HL-60 (cell line): ENCODE data around the gene NEAT1.
A peak's percentile ranks its signal among the peaks of the same experiment; 100 is the strongest.

Experiments used
- DNase-seq, 2 experiments: peaks; one replicate each; pipeline ENCODE4 v3.0.0-alpha.2; 2010 to 2020; ENCODE audit warnings: low read depth in 1 of 2, low spot score in 1 of 2
- H3K27ac ChIP-seq: fragments of 250-450 bp; sonication (Bioruptor Pico); replicated peaks from 2 replicates; pipeline ENCODE4 v1.5.1; 2020; ENCODE audit warnings: mild to moderate bottlenecking, moderate library complexity
- H3K27me3 ChIP-seq: fragments of 250-450 bp; sonication (Bioruptor Pico); 2 replicates; pipeline ENCODE4 v1.5.1; 2021; ENCODE audit warnings: mild to moderate bottlenecking, moderate library complexity; ENCODE audit not compliant: insufficient read depth, poor library complexity, severe bottlenecking
- H3K4me3 ChIP-seq: replicated peaks from 2 replicates; pipeline ENCODE4 v1.5.1; 2011; ENCODE audit warnings: mild to moderate bottlenecking, control low read depth, low read length; ENCODE audit not compliant: insufficient read depth
- GABPA ChIP-seq: IDR thresholded peaks from 2 replicates; pipeline ENCODE4 v1.6.1; 2012; ENCODE audit warnings: low read depth
- POLR2AphosphoS5 ChIP-seq: IDR thresholded peaks from 2 replicates; pipeline ENCODE4 v1.6.1; 2012; ENCODE audit warnings: low read depth
- SPI1 ChIP-seq: IDR thresholded peaks from 2 replicates; pipeline ENCODE4 v1.6.1; 2012; ENCODE audit warnings: low read depth, mild to moderate bottlenecking, borderline replicate concordance
- TF ChIP-seq, protein P1 (sequence below): IDR thresholded peaks from one replicate; pipeline ENCODE4 v1.5.1; 2011; ENCODE audit warnings: low read length, control low read depth, inconsistent platforms; ENCODE audit not compliant: insufficient read depth
- TF ChIP-seq, protein P2 (sequence below): IDR thresholded peaks from 2 replicates; pipeline ENCODE4 v1.6.1; 2012; ENCODE audit warnings: low read depth; ENCODE audit not compliant: insufficient replicate concordance

Gene NEAT1

GRCh38 chr11:65436412-65437032, 13.9 kb downstream of the NEAT1 start:
- Histone ChIP-seq H3K4me3 (no peak overlapping the region), H3K27ac (no peak overlapping the region), H3K27me3 (no peaks in the 10 kb centered on the region)
- TF ChIP-seq, protein P1, sequence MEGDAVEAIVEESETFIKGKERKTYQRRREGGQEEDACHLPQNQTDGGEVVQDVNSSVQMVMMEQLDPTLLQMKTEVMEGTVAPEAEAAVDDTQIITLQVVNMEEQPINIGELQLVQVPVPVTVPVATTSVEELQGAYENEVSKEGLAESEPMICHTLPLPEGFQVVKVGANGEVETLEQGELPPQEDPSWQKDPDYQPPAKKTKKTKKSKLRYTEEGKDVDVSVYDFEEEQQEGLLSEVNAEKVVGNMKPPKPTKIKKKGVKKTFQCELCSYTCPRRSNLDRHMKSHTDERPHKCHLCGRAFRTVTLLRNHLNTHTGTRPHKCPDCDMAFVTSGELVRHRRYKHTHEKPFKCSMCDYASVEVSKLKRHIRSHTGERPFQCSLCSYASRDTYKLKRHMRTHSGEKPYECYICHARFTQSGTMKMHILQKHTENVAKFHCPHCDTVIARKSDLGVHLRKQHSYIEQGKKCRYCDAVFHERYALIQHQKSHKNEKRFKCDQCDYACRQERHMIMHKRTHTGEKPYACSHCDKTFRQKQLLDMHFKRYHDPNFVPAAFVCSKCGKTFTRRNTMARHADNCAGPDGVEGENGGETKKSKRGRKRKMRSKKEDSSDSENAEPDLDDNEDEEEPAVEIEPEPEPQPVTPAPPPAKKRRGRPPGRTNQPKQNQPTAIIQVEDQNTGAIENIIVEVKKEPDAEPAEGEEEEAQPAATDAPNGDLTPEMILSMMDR: no peak
- TF ChIP-seq, protein P2, sequence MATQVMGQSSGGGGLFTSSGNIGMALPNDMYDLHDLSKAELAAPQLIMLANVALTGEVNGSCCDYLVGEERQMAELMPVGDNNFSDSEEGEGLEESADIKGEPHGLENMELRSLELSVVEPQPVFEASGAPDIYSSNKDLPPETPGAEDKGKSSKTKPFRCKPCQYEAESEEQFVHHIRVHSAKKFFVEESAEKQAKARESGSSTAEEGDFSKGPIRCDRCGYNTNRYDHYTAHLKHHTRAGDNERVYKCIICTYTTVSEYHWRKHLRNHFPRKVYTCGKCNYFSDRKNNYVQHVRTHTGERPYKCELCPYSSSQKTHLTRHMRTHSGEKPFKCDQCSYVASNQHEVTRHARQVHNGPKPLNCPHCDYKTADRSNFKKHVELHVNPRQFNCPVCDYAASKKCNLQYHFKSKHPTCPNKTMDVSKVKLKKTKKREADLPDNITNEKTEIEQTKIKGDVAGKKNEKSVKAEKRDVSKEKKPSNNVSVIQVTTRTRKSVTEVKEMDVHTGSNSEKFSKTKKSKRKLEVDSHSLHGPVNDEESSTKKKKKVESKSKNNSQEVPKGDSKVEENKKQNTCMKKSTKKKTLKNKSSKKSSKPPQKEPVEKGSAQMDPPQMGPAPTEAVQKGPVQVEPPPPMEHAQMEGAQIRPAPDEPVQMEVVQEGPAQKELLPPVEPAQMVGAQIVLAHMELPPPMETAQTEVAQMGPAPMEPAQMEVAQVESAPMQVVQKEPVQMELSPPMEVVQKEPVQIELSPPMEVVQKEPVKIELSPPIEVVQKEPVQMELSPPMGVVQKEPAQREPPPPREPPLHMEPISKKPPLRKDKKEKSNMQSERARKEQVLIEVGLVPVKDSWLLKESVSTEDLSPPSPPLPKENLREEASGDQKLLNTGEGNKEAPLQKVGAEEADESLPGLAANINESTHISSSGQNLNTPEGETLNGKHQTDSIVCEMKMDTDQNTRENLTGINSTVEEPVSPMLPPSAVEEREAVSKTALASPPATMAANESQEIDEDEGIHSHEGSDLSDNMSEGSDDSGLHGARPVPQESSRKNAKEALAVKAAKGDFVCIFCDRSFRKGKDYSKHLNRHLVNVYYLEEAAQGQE: no peak
- TF ChIP-seq POLR2AphosphoS5: peak; percentile 51; the same call in 1 of the 2 replicates
- no peak for TF ChIP-seq GABPA
- TF ChIP-seq SPI1: no peak
- DNase-seq: no peak

DNA sequence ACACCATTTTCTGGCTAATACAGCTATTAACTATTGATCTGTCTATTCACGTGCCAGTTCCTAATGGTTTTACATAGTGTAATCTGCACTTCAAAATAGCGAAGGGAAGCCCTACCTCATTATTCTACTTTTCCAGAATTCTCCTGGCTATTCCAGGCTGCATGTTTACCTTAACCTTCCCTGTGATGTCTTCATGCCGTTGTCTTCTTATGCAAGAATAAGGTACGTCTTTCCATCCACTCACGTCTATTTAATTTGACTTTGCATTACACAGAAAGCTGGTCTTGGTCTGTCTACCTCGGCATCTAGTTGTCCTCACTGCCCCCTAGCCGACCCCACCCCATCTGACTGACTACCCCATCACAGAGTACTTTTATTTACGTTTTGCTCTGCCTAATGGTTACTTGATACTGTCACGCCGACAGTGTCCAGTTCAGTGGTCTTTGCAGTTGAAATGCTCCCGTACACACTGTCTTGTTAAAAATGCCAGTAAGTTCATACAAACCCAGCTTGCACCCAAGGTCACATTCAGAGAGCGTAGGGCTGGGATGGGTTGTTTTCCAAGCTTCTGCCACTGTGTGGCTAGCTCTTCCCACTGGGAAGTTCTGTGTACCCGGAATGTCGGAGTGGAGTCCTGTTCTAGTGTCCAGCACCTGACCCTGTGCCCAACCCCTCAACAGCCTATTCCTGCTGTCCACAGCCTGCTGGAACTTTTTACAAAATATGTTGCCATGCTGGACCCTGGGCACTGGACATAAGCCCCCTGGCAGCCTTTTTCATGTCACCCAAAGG, 15.0 kb downstream of the NEAT1 start:
- no peak overlapping the region for H3K27ac ChIP-seq
- H3K4me3 ChIP-seq: no peak overlapping the region
- DNase-seq: no peak
- TF ChIP-seq, protein P2: no peak
- TF ChIP-seq SPI1 (no peak), POLR2AphosphoS5 (peak; percentile 31; the same call in 1 of the 2 replicates), GABPA (no peak)
- TF ChIP-seq, protein P1: no peak
- H3K27me3 ChIP-seq: no peaks in the 10 kb centered on the region

DNA sequence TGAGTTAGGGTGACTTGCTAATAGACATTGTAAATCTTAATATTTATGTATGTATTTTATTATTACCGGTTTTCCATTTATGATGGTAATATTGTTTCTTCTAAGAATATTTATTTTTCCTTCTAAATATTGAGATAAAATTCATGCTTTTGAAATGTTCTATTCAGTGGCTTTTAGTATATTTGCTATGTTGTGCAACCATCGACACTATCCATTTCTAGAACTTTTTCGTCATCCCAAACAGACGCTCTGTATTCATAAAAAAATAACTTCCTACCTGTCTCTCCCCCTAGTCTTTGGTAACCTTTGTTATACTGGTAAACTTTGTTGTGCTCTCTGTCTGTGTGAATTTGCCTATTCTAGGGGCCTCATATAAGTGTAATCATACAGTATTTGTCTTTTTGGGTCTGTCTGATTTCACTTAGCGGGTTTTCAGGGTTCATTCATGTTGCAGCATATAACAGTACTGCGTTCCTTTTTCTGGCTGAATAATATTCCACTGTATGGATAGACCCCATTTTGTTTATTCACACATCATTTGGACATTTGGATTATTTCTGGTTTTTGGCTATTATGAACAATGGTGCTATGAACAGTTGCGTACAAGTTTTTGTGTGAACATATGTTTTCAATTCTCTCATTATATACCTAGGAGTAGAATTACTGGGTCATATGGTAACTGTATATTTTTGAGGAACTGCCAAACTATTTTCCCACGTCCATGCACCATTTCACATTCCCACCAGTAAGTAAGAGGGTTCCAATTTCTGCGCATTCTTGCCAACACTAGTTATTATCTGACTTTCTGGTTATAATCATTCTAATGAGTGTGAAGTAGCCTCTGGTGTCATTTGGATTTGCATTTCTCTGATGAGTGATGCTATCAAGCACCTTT, 15.9 kb downstream of the NEAT1 start:
- Histone ChIP-seq H3K27me3 (no peaks in the 10 kb centered on the region), H3K4me3 (no peak overlapping the region), H3K27ac (no peak overlapping the region)
- DNase-seq: no peak
- TF ChIP-seq SPI1 (no peak), GABPA (no peak), POLR2AphosphoS5 (no peak)
- TF ChIP-seq, protein P1: no peak
- TF ChIP-seq, protein P2: no peak
